Neuronal stem cell (in vitro differentiated cells): ENCODE measurements around the gene EWSR1.

Experiments
- DNase-seq: peaks from one replicate; pipeline ENCODE4 v3.0.0-alpha.2; 2013; ENCODE audit warnings: low spot score
- H2AFZ ChIP-seq: one replicate; pipeline ENCODE4 v1.6.1; 2013; ENCODE audit warnings: mild to moderate bottlenecking, low read length, inconsistent platforms
- H2AK5ac ChIP-seq: 2 replicates; pipeline ENCODE4 v1.6.1; 2013; ENCODE audit warnings: low read depth, mild to moderate bottlenecking, inconsistent platforms, low read length, moderate library complexity, mixed read lengths
- H2BK120ac ChIP-seq: 2 replicates; pipeline ENCODE4 v1.6.1; 2013; ENCODE audit warnings: low read depth, mild to moderate bottlenecking, inconsistent platforms, low read length, moderate library complexity, mixed read lengths
- H2BK12ac ChIP-seq: one replicate; pipeline ENCODE4 v1.6.1; 2013; ENCODE audit warnings: low read length, inconsistent platforms
- H2BK15ac ChIP-seq: 2 replicates; pipeline ENCODE4 v1.6.1; 2013; ENCODE audit warnings: mild to moderate bottlenecking, low read length, inconsistent platforms, mixed read lengths
- H2BK5ac ChIP-seq: one replicate; pipeline ENCODE4 v1.6.1; 2013; ENCODE audit warnings: inconsistent platforms, mild to moderate bottlenecking, low read length, moderate library complexity
- H3K14ac ChIP-seq: one replicate; pipeline ENCODE4 v1.6.1; 2013; ENCODE audit warnings: low read length, inconsistent platforms
- H3K18ac ChIP-seq: 2 replicates; pipeline ENCODE4 v1.6.1; 2013; ENCODE audit warnings: low read length, inconsistent platforms
- H3K23ac ChIP-seq: 2 replicates; pipeline ENCODE4 v1.6.1; 2013; ENCODE audit warnings: low read depth, mild to moderate bottlenecking, mixed read lengths, low read length, inconsistent platforms; ENCODE audit not compliant: poor library complexity
- H3K27ac ChIP-seq: replicated peaks from 3 replicates; pipeline ENCODE4 v1.5.1; 2013; ENCODE audit warnings: low read length, inconsistent platforms
- H3K27me3 ChIP-seq, 3 experiments: 2 replicates each; pipeline ENCODE4 v1.6.1; 2013; ENCODE audit warnings: low read length in 3 of 3, mild to moderate bottlenecking in 2 of 3, inconsistent platforms in 1 of 3, low read depth in 1 of 3, mixed read lengths in 1 of 3, moderate library complexity in 1 of 3; ENCODE audit not compliant: control insufficient read depth in 3 of 3, insufficient read depth in 3 of 3
- H3K36me3 ChIP-seq, 2 donors: replicated peaks in 1 of 2; 2 replicates each; pipeline ENCODE4 v1.6.1; 2013; ENCODE audit warnings: low read length in 2 of 2; ENCODE audit not compliant: control insufficient read depth in 2 of 2, insufficient read depth in 2 of 2
- H3K4ac ChIP-seq: 2 replicates; pipeline ENCODE4 v1.6.1; 2013; ENCODE audit warnings: inconsistent platforms, mild to moderate bottlenecking, low read length, moderate library complexity
- H3K4me1 ChIP-seq, 2 donors: 1 replicate in 1 of 2; 2 replicates in 1 of 2; pipeline ENCODE4 v1.6.1; 2013; ENCODE audit warnings: low read length in 2 of 2, low read depth in 1 of 2; ENCODE audit not compliant: control insufficient read depth in 2 of 2, insufficient read depth in 1 of 2
- H3K4me2 ChIP-seq: one replicate; pipeline ENCODE4 v1.6.1; 2013; ENCODE audit warnings: mild to moderate bottlenecking, low read length, inconsistent platforms; ENCODE audit not compliant: insufficient read depth, poor library complexity, severe bottlenecking
- H3K4me3 ChIP-seq, 2 donors: 2 replicates each; pipeline ENCODE4 v1.5.1; 2013; ENCODE audit warnings: low read length in 2 of 2, mild to moderate bottlenecking in 2 of 2, inconsistent platforms in 1 of 2, moderate library complexity in 1 of 2
- H3K79me1 ChIP-seq: one replicate; pipeline ENCODE4 v1.6.1; 2013; ENCODE audit warnings: low read depth, mild to moderate bottlenecking, inconsistent platforms, low read length, moderate library complexity
- H3K9ac ChIP-seq: one replicate; pipeline ENCODE4 v1.6.1; 2013; ENCODE audit warnings: mild to moderate bottlenecking, low read depth, low read length, inconsistent platforms; ENCODE audit not compliant: poor library complexity
- H3K9me3 ChIP-seq, 2 donors: replicated peaks in 1 of 2; 2 replicates each; pipeline versions ENCODE3 to v1.6.1; 2013; ENCODE audit warnings: low read length in 2 of 2, mild to moderate bottlenecking in 2 of 2, inconsistent platforms in 1 of 2, low read depth in 1 of 2, mixed read lengths in 1 of 2, moderate library complexity in 1 of 2; ENCODE audit not compliant: control insufficient read depth in 2 of 2, insufficient read depth in 1 of 2
- H4K8ac ChIP-seq: one replicate; pipeline ENCODE4 v1.6.1; 2013; ENCODE audit warnings: low read depth, mild to moderate bottlenecking, inconsistent platforms, low read length, moderate library complexity
- H4K91ac ChIP-seq: one replicate; pipeline ENCODE4 v1.6.1; 2013; ENCODE audit warnings: low read length, low read depth, mild to moderate bottlenecking, inconsistent platforms; ENCODE audit not compliant: poor library complexity
- WGBS, 2 donors: extraction: QIAGEN DNeasy Blood & Tissue Kit; methylation state at CpG; one replicate each; pipeline ENCODE4 v1.1.7; 2013; ENCODE audit warnings: missing lambda C conversion rate in 2 of 2, mixed read lengths in 1 of 2; ENCODE audit not compliant: insufficient read length in 2 of 2, insufficient replicate concordance in 1 of 2; ENCODE audit errors: extremely low coverage in 2 of 2; 5-methylcytosine and 5-hydroxymethylcytosine counted together

The EWSR1 gene

GRCh38 chr22:29269230-29269604, 1.1 kb downstream of the EWSR1 start:
- peak overlapping the region; percentile 38 for H3K9ac ChIP-seq
- peak overlapping the region; percentile 98 for H2BK5ac ChIP-seq
- H3K4me2 ChIP-seq: peak overlapping the region; percentile 79
- H2BK120ac ChIP-seq: no peak overlapping the region
- no peak for DNase-seq
- no peak overlapping the region for H4K91ac ChIP-seq
- H2BK12ac ChIP-seq: no peak overlapping the region
- no peak overlapping the region for H2AFZ ChIP-seq
- H2AK5ac ChIP-seq: no peak overlapping the region
- no peak overlapping the region for H3K4ac ChIP-seq
- no peak overlapping the region for H4K8ac ChIP-seq
- no peaks in the 10 kb centered on the region for H3K9me3 ChIP-seq
- peaks cover 13 to 39% of the 10 kb centered on the region in 2 donors for H3K4me1 ChIP-seq
- no peaks in the 10 kb centered on the region for H3K27me3 ChIP-seq
- no peak overlapping the region for H3K23ac ChIP-seq
- H3K14ac ChIP-seq: no peak overlapping the region
- H3K36me3 ChIP-seq: peaks cover 19 to 72% of the 10 kb centered on the region in 2 donors
- no peak overlapping the region for H2BK15ac ChIP-seq
- WGBS, 2 donors: no CpG with 5 or more reads among the region's 14 CpGs
- peaks cover 17% of the 10 kb centered on the region for H3K79me1 ChIP-seq
- H3K18ac ChIP-seq: no peak overlapping the region
- no peak overlapping the region for H3K27ac ChIP-seq
- peak overlapping the region; percentile 70 to 94 for H3K4me3 ChIP-seq

- H2BK12ac ChIP-seq: no peak overlapping the region
- no peak overlapping the region for H2BK5ac ChIP-seq
- H3K9ac ChIP-seq: no peak overlapping the region
- no peak overlapping the region for H3K14ac ChIP-seq
- H3K4me1 ChIP-seq: peaks cover 13 to 39% of the 10 kb centered on the region in 2 donors
- H3K27me3 ChIP-seq: no peaks in the 10 kb centered on the region
- no peak overlapping the region for H2BK120ac ChIP-seq
- H3K79me1 ChIP-seq: peaks cover 17% of the 10 kb centered on the region
- no CpG with 5 or more reads among the region's 13 CpGs for WGBS, 2 donors
- H2AFZ ChIP-seq: no peak overlapping the region
- peaks cover 17 to 74% of the 10 kb centered on the region in 2 donors for H3K36me3 ChIP-seq
- H3K4me2 ChIP-seq: peak overlapping the region; percentile 79
- no peak overlapping the region for H3K23ac ChIP-seq
- no peak overlapping the region for H3K4ac ChIP-seq
- no peak for DNase-seq
- no peak overlapping the region for H4K91ac ChIP-seq
- H3K9me3 ChIP-seq: no peaks in the 10 kb centered on the region
- no peak overlapping the region for H3K27ac ChIP-seq
- H2AK5ac ChIP-seq: no peak overlapping the region
- peak overlapping the region; percentile 70 to 94 for H3K4me3 ChIP-seq
- no peak overlapping the region for H3K18ac ChIP-seq
- H2BK15ac ChIP-seq: no peak overlapping the region
- no peak overlapping the region for H4K8ac ChIP-seq
These were observed 1.8 kb downstream of the EWSR1 start for GRCh38 chr22:29269731-29270474.

GRCh38 chr22:29270475-29271271, 2.6 kb downstream of the EWSR1 start:
- Histone ChIP-seq H3K14ac (no peak overlapping the region), H3K4me2 (peak overlapping the region; percentile 79), H3K36me3 (peaks cover 13 to 74% of the 10 kb centered on the region in 2 donors), H4K8ac (no peak overlapping the region), H2BK120ac (no peak overlapping the region), H4K91ac (no peak overlapping the region), H3K27ac (no peak overlapping the region), H2BK15ac (no peak overlapping the region), H3K4ac (no peak overlapping the region), H3K18ac (no peak overlapping the region), H3K4me3 (peak overlapping the region in 1 of 2 donors; percentile 70), H2AK5ac (no peak overlapping the region), H3K9me3 (no peaks in the 10 kb centered on the region), H3K23ac (no peak overlapping the region), H2BK12ac (no peak overlapping the region), H3K4me1 (peaks cover 13 to 39% of the 10 kb centered on the region in 2 donors), H3K9ac (no peak overlapping the region), H3K27me3 (no peaks in the 10 kb centered on the region), H2BK5ac (no peak overlapping the region), H3K79me1 (peaks cover 17% of the 10 kb centered on the region), H2AFZ (no peak overlapping the region)
- no peak for DNase-seq
- no CpG with 5 or more reads among the region's 9 CpGs for WGBS, 2 donors

GRCh38 chr22:29272624-29273023, 4.6 kb downstream of the EWSR1 start:
- no peak overlapping the region for H2BK120ac ChIP-seq
- H3K4ac ChIP-seq: no peak overlapping the region
- H3K27me3 ChIP-seq: no peaks in the 10 kb centered on the region
- H4K8ac ChIP-seq: no peak overlapping the region
- no CpG with 5 or more reads among the region's 2 CpGs for WGBS, 2 donors
- peaks cover 6 to 28% of the 10 kb centered on the region in 2 donors for H3K4me1 ChIP-seq
- H3K14ac ChIP-seq: no peak overlapping the region
- no peak overlapping the region for H3K9ac ChIP-seq
- no peak overlapping the region for H2BK12ac ChIP-seq
- H4K91ac ChIP-seq: no peak overlapping the region
- peaks cover 14 to 85% of the 10 kb centered on the region in 2 donors for H3K36me3 ChIP-seq
- H2BK5ac ChIP-seq: no peak overlapping the region
- no peak overlapping the region for H2AK5ac ChIP-seq
- no peak overlapping the region for H2BK15ac ChIP-seq
- no peak for DNase-seq
- H2AFZ ChIP-seq: no peak overlapping the region
- H3K4me3 ChIP-seq: no peak overlapping the region
- H3K23ac ChIP-seq: no peak overlapping the region
- no peaks in the 10 kb centered on the region for H3K9me3 ChIP-seq
- no peak overlapping the region for H3K27ac ChIP-seq
- no peak overlapping the region for H3K4me2 ChIP-seq
- H3K79me1 ChIP-seq: peaks cover 7% of the 10 kb centered on the region
- no peak overlapping the region for H3K18ac ChIP-seq
